Mucosa of descending colon (tissue), 3 donors: ENCODE data around the gene VIM. TPM values are rescaled to one million over a fixed set of nuclear protein-coding genes. Genes with fewer than 3 reads are reported as not detected.

Source experiments
- ATAC-seq: fragments of 200-7000 bp; cut with Tn5 transposase; one replicate; pipeline ENCODE4 v1.9.1; 2020; ENCODE audit warnings: mild to moderate bottlenecking, moderate library complexity
- DNase-seq, 3 donors: peaks; one replicate each; pipeline ENCODE4 v3.0.0-alpha.2; 2020
- H3K36me3 ChIP-seq: fragments of 200-600 bp; one replicate; pipeline ENCODE4 v1.8.0; 2021; ENCODE audit warnings: low read depth, mild to moderate bottlenecking
- H3K4me1 ChIP-seq: fragments of 200-600 bp; one replicate; pipeline ENCODE4 v1.8.0; 2021; ENCODE audit warnings: low read depth, mild to moderate bottlenecking
- H3K4me3 ChIP-seq: fragments of 200-600 bp; one replicate; pipeline ENCODE4 v1.8.0; 2021; ENCODE audit warnings: mild to moderate bottlenecking
- H3K9me3 ChIP-seq: fragments of 200-600 bp; one replicate; pipeline ENCODE4 v1.8.0; 2021; ENCODE audit warnings: mild to moderate bottlenecking
- intact Hi-C, 2 donors: fragments of 100-400 bp; cut with DNase I in 1 of 2; cut with micrococcal nuclease in 1 of 2; formaldehyde crosslinking; loops; one replicate each; pipeline versions ENCODE4 v1.11.0 to v1.11.1; 2022; cut with DNase I, micrococcal nuclease
- total RNA-seq, 3 donors: library from RNA; stranded (reverse); fragmentation: NEBNext Ultra II Directional in 2 of 3; extraction: Animal tissue kit (Norgen Biotek cat#: 25700) in 2 of 3; gene quantifications; one replicate each; pipeline versions ENCODE4 v1.2.1 to v1.2.4, GENCODE V29; 2021 to 2023
- TF ChIP-seq, protein P1 (sequence below): fragments of 200-600 bp; IDR thresholded peaks from one replicate; pipeline ENCODE4 v1.8.0; 2022; ENCODE audit warnings: antibody characterized with exemption, mild to moderate bottlenecking
- donor health status: DM: no; HTN: no; CAD: no; lungs with moderate emphysema.
- donor health status: DM: no; HTN: no; CAD: no.
- donor health status: DM: no; HTN: yes; CAD: no.

Gene VIM
- total RNA-seq, 3 donors from 2014 or later, result 128 to 550 (median 355) TPM

DNA sequence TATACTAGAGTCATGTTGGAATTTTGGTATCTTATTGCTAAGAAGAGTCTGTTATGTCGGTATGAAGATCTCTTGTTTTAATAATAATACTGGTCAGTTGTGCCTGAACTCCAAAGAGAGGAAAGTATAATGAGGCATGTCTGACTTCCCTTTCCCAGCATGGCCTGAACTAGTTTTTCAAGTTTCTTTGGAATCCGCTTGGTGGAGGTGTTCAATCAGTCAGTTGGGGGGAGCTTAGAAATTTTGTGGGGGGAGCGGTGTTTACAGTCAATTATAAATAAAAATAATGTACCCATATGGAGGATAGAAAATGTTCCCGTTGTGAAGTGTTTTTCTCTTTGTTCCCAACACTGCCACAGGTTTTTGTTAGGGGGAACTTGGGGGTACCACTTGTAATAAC lies 25.0 kb upstream of the VIM start:
- Histone ChIP-seq H3K4me3 (no peak overlapping the region), H3K36me3 (no peaks in the 10 kb centered on the region), H3K9me3 (no peaks in the 10 kb centered on the region), H3K4me1 (peaks cover 4% of the 10 kb centered on the region)
- intact Hi-C loops, result no loop called here
- TF ChIP-seq, protein P1, sequence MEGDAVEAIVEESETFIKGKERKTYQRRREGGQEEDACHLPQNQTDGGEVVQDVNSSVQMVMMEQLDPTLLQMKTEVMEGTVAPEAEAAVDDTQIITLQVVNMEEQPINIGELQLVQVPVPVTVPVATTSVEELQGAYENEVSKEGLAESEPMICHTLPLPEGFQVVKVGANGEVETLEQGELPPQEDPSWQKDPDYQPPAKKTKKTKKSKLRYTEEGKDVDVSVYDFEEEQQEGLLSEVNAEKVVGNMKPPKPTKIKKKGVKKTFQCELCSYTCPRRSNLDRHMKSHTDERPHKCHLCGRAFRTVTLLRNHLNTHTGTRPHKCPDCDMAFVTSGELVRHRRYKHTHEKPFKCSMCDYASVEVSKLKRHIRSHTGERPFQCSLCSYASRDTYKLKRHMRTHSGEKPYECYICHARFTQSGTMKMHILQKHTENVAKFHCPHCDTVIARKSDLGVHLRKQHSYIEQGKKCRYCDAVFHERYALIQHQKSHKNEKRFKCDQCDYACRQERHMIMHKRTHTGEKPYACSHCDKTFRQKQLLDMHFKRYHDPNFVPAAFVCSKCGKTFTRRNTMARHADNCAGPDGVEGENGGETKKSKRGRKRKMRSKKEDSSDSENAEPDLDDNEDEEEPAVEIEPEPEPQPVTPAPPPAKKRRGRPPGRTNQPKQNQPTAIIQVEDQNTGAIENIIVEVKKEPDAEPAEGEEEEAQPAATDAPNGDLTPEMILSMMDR, result no peak
- ATAC-seq (no peak), DNase-seq (no peak)

DNA sequence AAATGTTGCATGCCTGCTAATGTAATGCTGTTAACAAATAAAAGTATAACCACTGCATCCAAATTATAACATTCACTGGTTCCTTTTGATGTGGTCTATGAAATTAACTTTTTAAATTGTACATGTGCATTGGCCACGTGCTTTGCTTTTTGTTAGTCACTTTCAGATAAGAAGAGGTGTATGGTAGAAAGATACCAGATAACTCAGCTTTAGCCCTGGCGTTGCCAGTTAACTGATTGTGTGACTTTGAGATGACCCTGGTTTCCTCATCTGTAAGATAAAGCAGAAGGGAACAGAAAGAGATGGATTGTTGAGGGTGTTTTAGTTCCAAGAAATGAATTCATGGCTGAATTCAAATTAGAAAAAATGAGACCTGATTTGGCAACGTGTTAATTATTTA lies 24.6 kb upstream of the VIM start:
- DNase-seq (no peak), ATAC-seq (no peak)
- intact Hi-C loops, result no loop called here
- TF ChIP-seq, protein P1, result no peak
- Histone ChIP-seq H3K4me1 (peaks cover 4% of the 10 kb centered on the region), H3K36me3 (no peaks in the 10 kb centered on the region), H3K9me3 (no peaks in the 10 kb centered on the region), H3K4me3 (no peak overlapping the region)

DNA sequence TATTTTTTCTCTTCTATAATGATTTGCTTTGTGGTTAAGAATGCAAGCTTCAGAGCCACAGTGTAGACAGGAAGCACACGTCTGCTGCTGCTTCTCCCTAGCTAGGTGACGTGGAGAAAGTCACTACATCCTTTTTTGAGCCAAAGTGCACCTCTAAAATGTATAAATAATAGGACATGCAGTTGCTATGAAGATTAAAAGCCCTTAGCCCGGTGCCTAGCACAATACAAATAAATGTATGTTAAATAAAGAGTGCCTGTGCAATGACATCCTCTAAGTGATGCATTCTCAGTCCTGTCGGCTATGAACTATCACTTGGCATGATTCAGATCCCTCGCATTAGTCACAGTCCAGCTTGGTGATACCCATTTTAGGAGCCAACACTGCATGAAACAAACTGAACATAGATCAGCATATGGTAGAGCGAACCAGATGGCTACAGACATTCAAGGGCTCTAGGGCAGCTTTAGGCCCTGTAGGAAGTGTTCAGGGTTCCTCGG lies 21.8 kb upstream of the VIM start:
- H3K4me3 ChIP-seq, result no peak overlapping the region
- H3K36me3 ChIP-seq, result no peaks in the 10 kb centered on the region
- no peaks in the 10 kb centered on the region for H3K9me3 ChIP-seq
- H3K4me1 ChIP-seq, result no peaks in the 10 kb centered on the region
- intact Hi-C loops, result no loop called here
- TF ChIP-seq, protein P1, result no peak
- DNase-seq, result no peak
- ATAC-seq, result peak; percentile 18

DNA sequence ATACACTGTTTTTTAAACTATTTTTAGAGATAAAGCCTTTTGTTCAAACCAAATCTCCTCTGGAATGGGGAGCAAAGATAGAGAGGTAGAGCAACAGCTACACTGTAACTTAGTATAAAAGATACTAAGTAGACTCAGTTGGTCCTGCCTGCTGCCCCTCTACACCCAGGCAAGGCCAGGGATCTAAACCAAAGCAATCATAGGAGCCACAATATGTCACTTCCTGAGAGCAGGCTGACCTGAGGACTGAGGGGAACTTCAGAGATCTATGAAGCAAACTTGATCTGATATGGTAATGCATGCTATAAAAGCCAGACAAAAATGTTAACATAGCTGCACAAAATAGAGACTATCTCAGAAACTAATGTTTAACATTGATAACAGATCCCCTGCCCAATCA lies 19.6 kb upstream of the VIM start:
- Histone ChIP-seq H3K36me3 (no peaks in the 10 kb centered on the region), H3K9me3 (no peaks in the 10 kb centered on the region), H3K4me1 (no peaks in the 10 kb centered on the region), H3K4me3 (no peak overlapping the region)
- intact Hi-C loops, result no loop called here
- TF ChIP-seq, protein P1, result no peak
- DNase-seq (no peak), ATAC-seq (no peak)

DNA sequence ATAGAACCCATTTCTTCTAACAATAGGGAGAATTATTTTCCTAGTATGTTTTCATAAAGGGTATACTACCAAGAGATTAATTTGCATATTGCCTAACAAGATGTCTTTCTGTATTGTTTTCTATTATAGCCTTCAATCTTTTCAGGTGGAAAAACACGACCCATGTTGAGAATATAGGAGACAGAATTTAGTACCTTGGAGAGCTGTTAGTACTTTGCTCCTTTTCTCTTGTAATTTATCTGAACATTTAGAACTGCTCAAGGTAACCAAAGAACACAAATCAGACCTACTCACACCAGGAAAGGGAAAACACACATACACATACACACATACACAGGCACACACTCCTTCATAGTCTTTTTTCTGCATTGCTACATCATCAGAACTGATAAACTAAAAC lies 18.7 kb upstream of the VIM start:
- intact Hi-C loops, result no loop called here
- Histone ChIP-seq H3K4me1 (no peaks in the 10 kb centered on the region), H3K9me3 (no peaks in the 10 kb centered on the region), H3K4me3 (no peak overlapping the region), H3K36me3 (no peaks in the 10 kb centered on the region)
- DNase-seq (no peak), ATAC-seq (no peak)
- TF ChIP-seq, protein P1, result no peak

DNA sequence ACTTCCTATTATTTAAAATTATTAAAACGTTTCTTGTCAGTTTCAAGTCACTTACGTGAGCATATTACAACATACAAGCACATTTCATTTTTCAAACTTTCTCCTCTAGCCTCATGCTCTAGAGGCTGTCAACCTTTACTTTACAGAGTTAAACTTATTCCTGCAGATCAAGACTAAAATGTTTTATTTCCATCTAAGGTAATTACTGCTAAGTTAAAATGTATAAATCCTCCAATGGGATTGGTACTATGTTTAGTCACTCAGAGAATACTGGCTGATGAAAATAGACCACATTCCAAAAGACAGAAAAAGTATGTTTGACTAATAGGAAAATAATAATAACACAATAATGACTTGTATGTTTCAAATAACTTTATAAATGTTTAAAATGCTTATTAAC lies 18.2 kb upstream of the VIM start:
- Histone ChIP-seq H3K9me3 (no peaks in the 10 kb centered on the region), H3K4me3 (no peak overlapping the region), H3K4me1 (no peaks in the 10 kb centered on the region), H3K36me3 (no peaks in the 10 kb centered on the region)
- TF ChIP-seq, protein P1, result no peak
- DNase-seq (no peak), ATAC-seq (no peak)
- intact Hi-C loops, result no loop called here
